ENCODE results near the gene KCNH4. TPM values are rescaled to one million over a fixed set of nuclear protein-coding genes. Genes with fewer than 3 reads are reported as not detected.

KCNH4 gene
- total and polyA plus RNA-seq, 9 of the 15 experiments (the other 6 are each of a cell fraction or from before 2014, with no cell fraction given) = 0.10 to 1.8 (median 0.50) TPM

- no peak for TF ChIP-seq GMEB1 (CRISPR knock-in tag; IDR thresholded peaks at IDR 0.05)
- TF ChIP-seq ATF6 (CRISPR knock-in tag; IDR thresholded peaks at IDR 0.05) = no peak
- no peak for TF ChIP-seq HDAC2 (IDR thresholded peaks at IDR 0.05)
- TF ChIP-seq SIN3B (IDR thresholded peaks at IDR 0.05; ENCODE audit: low read depth) = no peak
- no peak for TF ChIP-seq ELF4 (CRISPR knock-in tag; IDR thresholded peaks at IDR 0.05)
- TF ChIP-seq ZNF780A (CRISPR knock-in tag; IDR thresholded peaks at IDR 0.05) = no peak
- peak; percentile 85 to 88 for TF ChIP-seq RAD21 (CRISPR knock-in tag; conservative IDR thresholded peaks at IDR 0.05 in 1 of 2, IDR thresholded peaks at IDR 0.05 in 1 of 2)
- TF ChIP-seq ZNF197 (CRISPR knock-in tag; IDR thresholded peaks at IDR 0.05; ENCODE audit: low read depth) = no peak
- TF ChIP-seq GATAD2B (IDR thresholded peaks at IDR 0.05; ENCODE audit: borderline replicate concordance) = no peak
- no peak for TF ChIP-seq POLR2H (tag; IDR thresholded peaks at IDR 0.05; ENCODE audit: low read depth)
- 0 out of 2 replicates have a peak, but pooled peaks have one; percentile 54 for TF ChIP-seq CEBPB (tag; IDR thresholded peaks at IDR 0.05)
- TF ChIP-seq XRCC3 (IDR thresholded peaks at IDR 0.05) = no peak
- no peak for TF ChIP-seq HMGN3 (IDR thresholded peaks at IDR 0.05; ENCODE audit: borderline replicate concordance, extremely low read depth, insufficient read length, low read depth, low read length)
- 0 out of 2 replicates have a peak, but pooled peaks have one; percentile 15 for TF ChIP-seq JUND (IDR thresholded peaks at IDR 0.05; ENCODE audit: borderline replicate concordance, low read depth, low read length)
- no peak; the same call in 2 of the 3 replicates for TF ChIP-seq JUND (tag; IDR thresholded peaks at IDR 0.05; ENCODE audit: borderline replicate concordance, low read depth, low read length)
- no peak for TF ChIP-seq ZNF175 (CRISPR knock-in tag; IDR thresholded peaks at IDR 0.05; ENCODE audit: low read depth)
Observed at GRCh38 chr17:42116705-42117396, 64.1 kb downstream of the KCNH4 start (continued).

Measured in K562 (cell line).